Measurements from ENCODE around the gene TRIM47.

DNA sequence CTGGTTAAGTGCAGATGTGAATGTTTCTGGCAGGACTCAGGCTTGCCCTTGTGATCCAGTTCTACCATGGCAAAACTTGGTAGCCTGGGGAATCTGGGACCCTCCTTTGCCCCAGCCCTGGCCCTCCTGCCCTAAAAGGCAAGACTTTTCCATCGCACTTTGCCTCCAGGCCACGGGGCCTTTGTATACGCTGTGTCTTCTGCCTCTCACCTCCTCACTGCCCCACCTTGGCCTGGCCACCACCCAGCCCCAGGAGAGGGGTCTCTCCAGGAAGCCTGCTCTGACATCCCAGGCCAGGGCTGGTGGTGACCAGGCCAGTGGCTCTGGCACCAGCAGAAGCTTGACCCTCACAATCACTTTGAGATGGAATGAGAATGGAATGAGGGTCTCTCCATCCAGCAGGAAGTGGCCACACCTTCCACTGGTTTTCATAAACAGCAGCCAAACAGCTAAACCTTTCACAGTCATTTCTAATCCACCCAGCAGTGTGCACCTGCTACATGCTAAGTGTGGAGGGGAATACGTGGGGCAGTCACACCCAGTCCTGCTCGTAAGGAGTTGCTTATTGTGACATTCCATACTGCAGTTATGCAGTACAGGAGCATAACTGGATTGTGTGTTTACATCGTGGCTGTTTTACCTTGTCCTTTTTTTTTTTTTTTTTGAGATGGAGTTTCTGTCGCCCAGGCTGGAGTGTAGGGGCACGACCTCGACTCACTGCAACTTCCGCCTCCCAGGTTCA is 27.9 kb upstream of the TRIM47 start:
- TF ChIP-seq, protein P1, sequence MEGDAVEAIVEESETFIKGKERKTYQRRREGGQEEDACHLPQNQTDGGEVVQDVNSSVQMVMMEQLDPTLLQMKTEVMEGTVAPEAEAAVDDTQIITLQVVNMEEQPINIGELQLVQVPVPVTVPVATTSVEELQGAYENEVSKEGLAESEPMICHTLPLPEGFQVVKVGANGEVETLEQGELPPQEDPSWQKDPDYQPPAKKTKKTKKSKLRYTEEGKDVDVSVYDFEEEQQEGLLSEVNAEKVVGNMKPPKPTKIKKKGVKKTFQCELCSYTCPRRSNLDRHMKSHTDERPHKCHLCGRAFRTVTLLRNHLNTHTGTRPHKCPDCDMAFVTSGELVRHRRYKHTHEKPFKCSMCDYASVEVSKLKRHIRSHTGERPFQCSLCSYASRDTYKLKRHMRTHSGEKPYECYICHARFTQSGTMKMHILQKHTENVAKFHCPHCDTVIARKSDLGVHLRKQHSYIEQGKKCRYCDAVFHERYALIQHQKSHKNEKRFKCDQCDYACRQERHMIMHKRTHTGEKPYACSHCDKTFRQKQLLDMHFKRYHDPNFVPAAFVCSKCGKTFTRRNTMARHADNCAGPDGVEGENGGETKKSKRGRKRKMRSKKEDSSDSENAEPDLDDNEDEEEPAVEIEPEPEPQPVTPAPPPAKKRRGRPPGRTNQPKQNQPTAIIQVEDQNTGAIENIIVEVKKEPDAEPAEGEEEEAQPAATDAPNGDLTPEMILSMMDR (IDR thresholded peaks at IDR 0.05): no peak
- no peak for TF ChIP-seq ZFX (IDR thresholded peaks at IDR 0.05; ENCODE audit: borderline replicate concordance)
